Liver (tissue), 3 donors: ENCODE measurements around the gene SAMD14.

ENCODE experiments used
- ATF3 ChIP-seq: IDR thresholded peaks from 2 replicates; pipeline ENCODE4 v1.6.1; 2016; ENCODE audit warnings: antibody characterized with exemption
- EGR1 ChIP-seq, 2 donors: IDR thresholded peaks; 2 replicates each; pipeline ENCODE4 v1.6.1; 2016 to 2018; ENCODE audit warnings: antibody characterized with exemption in 2 of 2, low read depth in 2 of 2
- RAD21 ChIP-seq, 2 donors: IDR thresholded peaks; 2 replicates each; pipeline ENCODE4 v1.6.1; 2016; ENCODE audit warnings: antibody characterized with exemption in 2 of 2, mild to moderate bottlenecking in 2 of 2
- TAF1 ChIP-seq: conservative IDR thresholded peaks from 2 replicates; pipeline ENCODE4 v1.6.1; 2016; ENCODE audit warnings: antibody characterized with exemption, mild to moderate bottlenecking
- YY1 ChIP-seq: IDR thresholded peaks from 2 replicates; pipeline ENCODE4 v1.6.1; 2016; ENCODE audit warnings: antibody characterized with exemption, mild to moderate bottlenecking
- TF ChIP-seq, protein P1 (sequence below): fragments of 150-350 bp; IDR thresholded peaks from 2 replicates; pipeline ENCODE4 v1.5.1; 2017; ENCODE audit warnings: improper control_type of control experiment, low read depth, low read length; ENCODE audit not compliant: missing input control
- donor health status: healthy.
- donor health status: healthy.

GRCh38 chr17:50075446-50076032, 54.4 kb downstream of the SAMD14 start:
- TF ChIP-seq, protein P1, sequence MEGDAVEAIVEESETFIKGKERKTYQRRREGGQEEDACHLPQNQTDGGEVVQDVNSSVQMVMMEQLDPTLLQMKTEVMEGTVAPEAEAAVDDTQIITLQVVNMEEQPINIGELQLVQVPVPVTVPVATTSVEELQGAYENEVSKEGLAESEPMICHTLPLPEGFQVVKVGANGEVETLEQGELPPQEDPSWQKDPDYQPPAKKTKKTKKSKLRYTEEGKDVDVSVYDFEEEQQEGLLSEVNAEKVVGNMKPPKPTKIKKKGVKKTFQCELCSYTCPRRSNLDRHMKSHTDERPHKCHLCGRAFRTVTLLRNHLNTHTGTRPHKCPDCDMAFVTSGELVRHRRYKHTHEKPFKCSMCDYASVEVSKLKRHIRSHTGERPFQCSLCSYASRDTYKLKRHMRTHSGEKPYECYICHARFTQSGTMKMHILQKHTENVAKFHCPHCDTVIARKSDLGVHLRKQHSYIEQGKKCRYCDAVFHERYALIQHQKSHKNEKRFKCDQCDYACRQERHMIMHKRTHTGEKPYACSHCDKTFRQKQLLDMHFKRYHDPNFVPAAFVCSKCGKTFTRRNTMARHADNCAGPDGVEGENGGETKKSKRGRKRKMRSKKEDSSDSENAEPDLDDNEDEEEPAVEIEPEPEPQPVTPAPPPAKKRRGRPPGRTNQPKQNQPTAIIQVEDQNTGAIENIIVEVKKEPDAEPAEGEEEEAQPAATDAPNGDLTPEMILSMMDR, result no peak
- TF ChIP-seq ATF3, result no peak
- no peak for TF ChIP-seq TAF1
- no peak for TF ChIP-seq EGR1 (IDR thresholded peaks at IDR 0.05; ENCODE audit: low read depth in 2 of 2)
- TF ChIP-seq RAD21 (IDR thresholded peaks at IDR 0.05), result no peak
- no peak for TF ChIP-seq YY1
